Measurements from ENCODE around the gene DDT.
"Not testable (repeated sequence)": the region's sequence is repeated elsewhere in the genome, so short reads cannot be mapped to it uniquely, and the experiment has no call there.

DDT gene

GRCh38 chr22:24006207-24006913 is 32.1 kb upstream of the DDT start:
- no peak for DNase-seq
- in situ Hi-C loops (cut with HindIII; ENCODE audit: low pct_ligation_motif_present, low sequenced_read_pairs) = loop anchor here (5.0 kb wide), 1 partner anchor 51 kb away; no protein-coding TSS in a partner anchor

GRCh38 chr22:24005201-24005600 is 31.0 kb upstream of the DDT start, which contains the start of gene GSTT4:
GSTT4 (minus strand) TSS chr22:24005453; CDS start chr22:24005356, 97 bp downstream.
- TF ChIP-seq CTCF (IDR thresholded peaks at IDR 0.05; ENCODE audit: low read depth, low read length, missing control alignments) = no peak
- no peaks in the 10 kb centered on the region for H3K27me3 ChIP-seq (replicated peaks)
- in situ Hi-C loops (cut with HindIII; ENCODE audit: low pct_ligation_motif_present, low sequenced_read_pairs) = loop anchor here (5.0 kb wide), 1 partner anchor 52 kb away; no protein-coding TSS in a partner anchor
- no peak within 1 kb of the TSS for H3K27ac ChIP-seq
- H3K36me3 ChIP-seq (replicated peaks) = no peaks in the 10 kb centered on the region
- no peak within 1 kb of the TSS for H3K4me3 ChIP-seq (ENCODE audit: low read depth, low read length)
- DNase-seq = no peak

More at GRCh38 chr22:24006207-24006913, 32.1 kb upstream of the DDT start:
- TF ChIP-seq CTCF (IDR thresholded peaks at IDR 0.05; ENCODE audit: low read depth, low read length, missing control alignments) = no peak
- no peak overlapping the region for H3K27ac ChIP-seq
- no peaks in the 10 kb centered on the region for H3K36me3 ChIP-seq (replicated peaks)
- H3K27me3 ChIP-seq (replicated peaks) = no peaks in the 10 kb centered on the region
- H3K4me3 ChIP-seq (ENCODE audit: low read depth, low read length) = no peak overlapping the region

- no peak for DNase-seq
- Histone ChIP-seq H3K4me3 (ENCODE audit: low read depth, low read length) (no peak overlapping the region), H3K36me3 (replicated peaks) (no peaks in the 10 kb centered on the region), H3K27me3 (replicated peaks) (no peaks in the 10 kb centered on the region), H3K27ac (no peak overlapping the region)
- in situ Hi-C loops (cut with HindIII; ENCODE audit: low pct_ligation_motif_present, low sequenced_read_pairs) = no loop called here
- no peak for TF ChIP-seq CTCF (IDR thresholded peaks at IDR 0.05; ENCODE audit: low read depth, low read length, missing control alignments)
Observed at GRCh38 chr22:24003887-24004286, 29.6 kb upstream of the DDT start.

GRCh38 chr22:24002851-24003250 is 28.6 kb upstream of the DDT start:
- no peaks in the 10 kb centered on the region for H3K27me3 ChIP-seq (replicated peaks)
- no peak for DNase-seq
- H3K36me3 ChIP-seq (replicated peaks) = no peaks in the 10 kb centered on the region
- no peak overlapping the region for H3K4me3 ChIP-seq (ENCODE audit: low read depth, low read length)
- in situ Hi-C loops (cut with HindIII; ENCODE audit: low pct_ligation_motif_present, low sequenced_read_pairs) = no loop called here
- no peak for TF ChIP-seq CTCF (IDR thresholded peaks at IDR 0.05; ENCODE audit: low read depth, low read length, missing control alignments)
- no peak overlapping the region for H3K27ac ChIP-seq

- Histone ChIP-seq H3K27me3 (replicated peaks) (no peaks in the 10 kb centered on the region), H3K27ac (no peak overlapping the region), H3K36me3 (replicated peaks) (no peaks in the 10 kb centered on the region), H3K4me3 (ENCODE audit: low read depth, low read length) (no peak overlapping the region)
- TF ChIP-seq CTCF (IDR thresholded peaks at IDR 0.05; ENCODE audit: low read depth, low read length, missing control alignments) = no peak
- no peak for DNase-seq
- in situ Hi-C loops (cut with HindIII; ENCODE audit: low pct_ligation_motif_present, low sequenced_read_pairs) = no loop called here
Observed at GRCh38 chr22:24002272-24002671, 28.0 kb upstream of the DDT start.

GRCh38 chr22:24001314-24001713 is 27.1 kb upstream of the DDT start:
- in situ Hi-C loops (cut with HindIII; ENCODE audit: low pct_ligation_motif_present, low sequenced_read_pairs) = no loop called here
- no peak overlapping the region for H3K4me3 ChIP-seq (ENCODE audit: low read depth, low read length)
- no peak for TF ChIP-seq CTCF (IDR thresholded peaks at IDR 0.05; ENCODE audit: low read depth, low read length, missing control alignments)
- H3K27ac ChIP-seq = no peak overlapping the region
- no peak for DNase-seq
- H3K36me3 ChIP-seq (replicated peaks) = no peaks in the 10 kb centered on the region
- H3K27me3 ChIP-seq (replicated peaks) = no peaks in the 10 kb centered on the region

GRCh38 chr22:23999779-24000178 is 25.5 kb upstream of the DDT start:
- H3K27ac ChIP-seq; DNase-seq; H3K36me3 ChIP-seq (replicated peaks); H3K4me3 ChIP-seq (ENCODE audit: low read depth, low read length); H3K27me3 ChIP-seq (replicated peaks); in situ Hi-C loops (cut with HindIII; ENCODE audit: low pct_ligation_motif_present, low sequenced_read_pairs): not testable (repeated sequence)

Measured in brain microvascular endothelial cell (primary cell).